Endodermal cell (in vitro differentiated cells): ENCODE data around the gene TAS2R50. TPM values are rescaled to one million over a fixed set of nuclear protein-coding genes. Genes with fewer than 3 reads are reported as not detected.

Experiments used
- DNase-seq: peaks from one replicate; pipeline ENCODE4 v3.0.0-alpha.2; 2017
- H3K27ac ChIP-seq: 2 replicates; pipeline ENCODE4 v1.5.1; 2013; ENCODE audit warnings: mild to moderate bottlenecking, low read depth, low read length, moderate library complexity
- H3K27me3 ChIP-seq: 2 replicates; pipeline ENCODE4 v1.6.1; 2013; ENCODE audit warnings: mild to moderate bottlenecking, low read length, moderate library complexity; ENCODE audit not compliant: insufficient read depth, control insufficient read depth, poor library complexity, severe bottlenecking
- H3K36me3 ChIP-seq: 2 replicates; pipeline ENCODE4 v1.7.0; 2013; ENCODE audit warnings: mild to moderate bottlenecking, low read length, moderate library complexity; ENCODE audit not compliant: control insufficient read depth, insufficient read depth
- H3K4me1 ChIP-seq: one replicate; pipeline ENCODE4 v1.7.0; 2013; ENCODE audit warnings: low read length; ENCODE audit not compliant: control insufficient read depth, insufficient read depth
- H3K4me3 ChIP-seq: 2 replicates; pipeline ENCODE4 v1.5.1; 2013; ENCODE audit warnings: mild to moderate bottlenecking, low read length, moderate library complexity
- H3K9ac ChIP-seq: 2 replicates; pipeline ENCODE4 v1.6.1; 2013; ENCODE audit warnings: mild to moderate bottlenecking, low read length, moderate library complexity; ENCODE audit not compliant: poor library complexity, severe bottlenecking; ENCODE audit errors: extremely low read depth
- H3K9me3 ChIP-seq: 2 replicates; pipeline ENCODE4 v1.6.1; 2013; ENCODE audit warnings: mild to moderate bottlenecking, low read length, moderate library complexity; ENCODE audit not compliant: control insufficient read depth
- H3K27ac Mint-ChIP-seq: 2 replicates; pipeline ENCODE4 v1.8.0; 2020; ENCODE audit warnings: mixed read lengths
- H3K27me3 Mint-ChIP-seq: 2 replicates; pipeline ENCODE4 v1.8.0; 2021; ENCODE audit warnings: mild to moderate bottlenecking, mixed read lengths; ENCODE audit not compliant: insufficient read depth
- H3K36me3 Mint-ChIP-seq: 2 replicates; pipeline ENCODE4 v1.8.0; 2020; ENCODE audit warnings: low read depth, mixed read lengths
- H3K4me1 Mint-ChIP-seq: 2 replicates; pipeline ENCODE4 v1.8.0; 2020; ENCODE audit warnings: mixed read lengths
- H3K4me3 Mint-ChIP-seq: 2 replicates; pipeline ENCODE4 v1.8.0; 2020; ENCODE audit warnings: mild to moderate bottlenecking, moderate library complexity, mixed read lengths
- H3K9me3 Mint-ChIP-seq: 2 replicates; pipeline ENCODE4 v1.8.0; 2020; ENCODE audit warnings: mild to moderate bottlenecking, mixed read lengths
- CTCF ChIP-seq: fragments of 200-600 bp; sonication (generic); conservative IDR thresholded peaks from 2 replicates; pipeline ENCODE4 v1.5.0; 2021; ENCODE audit warnings: antibody characterized with exemption, mild to moderate bottlenecking
- WGBS, 2 experiments: methylation state at CpG; one replicate each; pipeline versions ENCODE4 v1.1.5 to v1.1.7; 2013; ENCODE audit warnings: missing lambda C conversion rate in 2 of 2, mixed read lengths in 1 of 2; ENCODE audit not compliant: insufficient coverage in 1 of 2, insufficient read length in 1 of 2; 5-methylcytosine and 5-hydroxymethylcytosine counted together
- total RNA-seq, 2 donors: library from RNA; stranded (reverse); fragmentation: NEBNext Ultra II Directional in 1 of 2; extraction: Animal tissue kit (Norgen Biotek cat#: 25700) in 1 of 2; gene quantifications; 2 replicates in 1 of 2; 3 replicates in 1 of 2; pipeline ENCODE4 v1.2.1, GENCODE V29; 2021

The TAS2R50 gene
- total RNA-seq, 2 donors from 2014 or later: 1.1 to 5.0 TPM

GRCh38 chr12:10956085-10956484, 30.6 kb downstream of the TAS2R50 start:
- no peak overlapping the region for H3K27ac ChIP-seq
- H3K4me1 ChIP-seq: no peaks in the 10 kb centered on the region
- DNase-seq: no peak
- H3K36me3 ChIP-seq: no peaks in the 10 kb centered on the region
- H3K27me3 ChIP-seq: no peaks in the 10 kb centered on the region
- Mint-ChIP-seq H3K27me3 (no peaks in the 10 kb centered on the region), H3K9me3 (peaks cover 29% of the 10 kb centered on the region), H3K4me3 (no peak overlapping the region), H3K27ac (no peak overlapping the region), H3K36me3 (peaks cover 33% of the 10 kb centered on the region), H3K4me1 (peaks cover 5% of the 10 kb centered on the region)
- TF ChIP-seq CTCF: no peak
- H3K4me3 ChIP-seq: no peak overlapping the region
- no peaks in the 10 kb centered on the region for H3K9me3 ChIP-seq
- no peak overlapping the region for H3K9ac ChIP-seq

- H3K4me3 ChIP-seq: no peak overlapping the region
- no peaks in the 10 kb centered on the region for H3K36me3 ChIP-seq
- no peak for DNase-seq
- H3K4me1 ChIP-seq: no peaks in the 10 kb centered on the region
- no peak overlapping the region for H3K27ac ChIP-seq
- peaks cover 5% of the 10 kb centered on the region for H3K4me1 Mint-ChIP-seq
- H3K4me3 Mint-ChIP-seq: no peak overlapping the region
- WGBS, 2 experiments: 96 to 100% methylated on average over 2 to 4 of the region's 4 CpGs
- H3K9me3 ChIP-seq: peaks cover 10% of the 10 kb centered on the region
- no peak for TF ChIP-seq CTCF
- H3K27me3 ChIP-seq: no peaks in the 10 kb centered on the region
- H3K9me3 Mint-ChIP-seq: peaks cover 49% of the 10 kb centered on the region
- no peak overlapping the region for H3K9ac ChIP-seq
- H3K27ac Mint-ChIP-seq: no peak overlapping the region
- peaks cover 52% of the 10 kb centered on the region for H3K36me3 Mint-ChIP-seq
- no peaks in the 10 kb centered on the region for H3K27me3 Mint-ChIP-seq
Measured at GRCh38 chr12:10952645-10953044, 34.1 kb downstream of the TAS2R50 start.

- DNase-seq: no peak
- Histone ChIP-seq H3K36me3 (no peaks in the 10 kb centered on the region), H3K9me3 (peaks cover 46% of the 10 kb centered on the region), H3K27me3 (no peaks in the 10 kb centered on the region), H3K9ac (no peak overlapping the region), H3K4me3 (no peak overlapping the region), H3K4me1 (peaks cover 3% of the 10 kb centered on the region), H3K27ac (no peak overlapping the region)
- WGBS, 2 experiments: 93 to 94% methylated on average over 2 of the region's 2 CpGs
- Mint-ChIP-seq H3K4me3 (no peak overlapping the region), H3K4me1 (peaks cover 21% of the 10 kb centered on the region), H3K9me3 (peaks cover 51% of the 10 kb centered on the region), H3K36me3 (peaks cover 44% of the 10 kb centered on the region), H3K27me3 (no peaks in the 10 kb centered on the region), H3K27ac (peak overlapping the region; percentile 87)
- no peak for TF ChIP-seq CTCF
Measured at GRCh38 chr12:10943167-10943566, 43.5 kb downstream of the TAS2R50 start.
